ENCODE data around the gene ABLIM2. TPM values are rescaled to one million over a fixed set of nuclear protein-coding genes. Genes with fewer than 3 reads are reported as not detected.

ABLIM2 gene
- total and polyA plus RNA-seq, 2 of the 8 experiments (the other 6 are each of a cell fraction or from before 2014, with no cell fraction given), result 2.8 to 3.0 TPM

GRCh38 chr4:8101213-8102075, 57.2 kb downstream of the ABLIM2 start:
- no peak overlapping the region for H4K8ac ChIP-seq (ENCODE audit: extremely low read depth, insufficient read depth, low read length)
- no peak overlapping the region for H3K56ac ChIP-seq (replicated peaks; ENCODE audit: insufficient read length, low read depth, low read length)
- peak overlapping the region; percentile 75 for H2BK12ac ChIP-seq (ENCODE audit: low read depth, low read length)
- FAIRE-seq (no peak), DNase-seq (ENCODE audit: low read depth in 1 of 2, low spot score in 2 of 2) (no peak)
- H3K9me3 ChIP-seq (ENCODE audit: insufficient read depth in 2 of 2, low read depth in 1 of 2, low read length in 1 of 2), result no peaks in the 10 kb centered on the region
- no peak overlapping the region for H3K27ac ChIP-seq (ENCODE audit: low read depth, low read length)
- no peak overlapping the region for H2BK20ac ChIP-seq (ENCODE audit: low read length)
- 81% methylated on average over 23 of the region's 23 CpGs; no CpG with 5 or more reads in 1 of the 2 experiments for WGBS, 2 experiments (ENCODE audit: extremely low coverage in 1 of 2, insufficient coverage in 1 of 2, insufficient read length in 1 of 2, insufficient replicate concordance in 2 of 2, low coverage in 1 of 2, low lambda C conversion rate in 2 of 2, missing lambda C conversion rate in 1 of 2)
- no peak overlapping the region for H2BK120ac ChIP-seq (replicated peaks; ENCODE audit: low read depth, low read length)
- peak overlapping the region; percentile 46; the same call in 1 of the 2 replicates for H2BK15ac ChIP-seq (ENCODE audit: low read length)
- H4K91ac ChIP-seq (replicated peaks; ENCODE audit: insufficient read length, low read length), result no peak overlapping the region
- H3K23ac ChIP-seq (ENCODE audit: insufficient read length), result no peak overlapping the region
- peaks cover 4 to 23% (median 16%) of the 10 kb centered on the region in 4 experiments for H3K4me1 ChIP-seq (replicated peaks in 1 of 4; ENCODE audit: control insufficient read depth in 3 of 4, insufficient read depth in 4 of 4, low read length in 3 of 4)
- no peak overlapping the region for H3K9ac ChIP-seq (replicated peaks in 1 of 4; ENCODE audit: extremely low read depth in 1 of 4, low read depth in 3 of 4, low read length in 3 of 4)
- no peak overlapping the region for H3K4me3 ChIP-seq (ENCODE audit: extremely low read depth in 1 of 4, insufficient read depth in 2 of 4, low read depth in 3 of 4, low read length in 4 of 4)
- H4K5ac ChIP-seq (ENCODE audit: insufficient read length, low read depth, low read length), result no peak overlapping the region
- H3K27me3 ChIP-seq (replicated peaks in 1 of 4; ENCODE audit: control insufficient read depth in 3 of 4, extremely low read depth in 1 of 4, insufficient read depth in 3 of 4, low read length in 3 of 4), result no peaks in the 10 kb centered on the region
- H2AFZ ChIP-seq (ENCODE audit: low read length), result no peak overlapping the region
- CTCF ChIA-PET (ENCODE audit: partially characterized antibody), result interaction anchor here (0.7 to 1.5 kb wide), 4 partner anchors 10 to 338 kb away, joined by 3 to 4 read pairs (median 4); no protein-coding TSS in a partner anchor
- H3K4ac ChIP-seq (replicated peaks; ENCODE audit: insufficient read length, low read depth, low read length), result no peak overlapping the region
- H3K79me1 ChIP-seq (ENCODE audit: low read depth, low read length), result no peaks in the 10 kb centered on the region
- no peak overlapping the region for H3K14ac ChIP-seq (ENCODE audit: insufficient read length)
- H3K4me2 ChIP-seq (ENCODE audit: insufficient read depth in 1 of 2, low read depth in 2 of 2, low read length in 2 of 2), result no peak overlapping the region
- no peaks in the 10 kb centered on the region for H3K79me2 ChIP-seq (ENCODE audit: control insufficient read depth in 1 of 2, insufficient read depth in 2 of 2, low read length in 2 of 2)
- no peak overlapping the region for H3K18ac ChIP-seq (ENCODE audit: extremely low read depth, low read length)
- no peak for TF ChIP-seq EP300 (IDR thresholded peaks at IDR 0.05; ENCODE audit: borderline replicate concordance in 1 of 2, low read depth in 2 of 2, low read length in 2 of 2)
- TF ChIP-seq SRF (IDR thresholded peaks at IDR 0.05; ENCODE audit: low read depth, low read length), result no peak
- peak; percentile 24; the same call in 1 of the 2 replicates for TF ChIP-seq E2F6 (IDR thresholded peaks at IDR 0.05)
- no peaks in the 10 kb centered on the region for H3K23me2 ChIP-seq (ENCODE audit: low read depth, low read length)
- H4K20me1 ChIP-seq (replicated peaks in 1 of 2; ENCODE audit: control insufficient read depth in 1 of 2, insufficient read depth in 2 of 2, low read length in 2 of 2), result no peaks in the 10 kb centered on the region
- 0 out of 2 replicates have a peak overlapping the region, but pooled peaks have one; percentile 53 for H2AK5ac ChIP-seq (ENCODE audit: low read depth, low read length)
- POLR2A ChIA-PET (ENCODE audit: partially characterized antibody), result interaction anchor here (1.6 kb wide), 1 partner anchor 52 kb away, joined by 3 read pairs; no protein-coding TSS in a partner anchor
- H2BK5ac ChIP-seq (ENCODE audit: low read depth, low read length), result no peak overlapping the region
- no peaks in the 10 kb centered on the region for H3K36me3 ChIP-seq (ENCODE audit: control insufficient read depth in 2 of 4, insufficient read depth in 4 of 4, low read length in 3 of 4)

Measured in H1 (cell line).